Cerebellar nuclear complex (tissue), 1 donor: ENCODE measurements around the gene SHANK3.
"Not testable (repeated sequence)": the region's sequence is repeated elsewhere in the genome, so short reads cannot be mapped to it uniquely, and the experiment has no call there.

ENCODE experiments used
- DNase-seq, 2 experiments: peaks; one replicate each; lab custom pipeline; 2025; lab: John Stamatoyannopoulos, UW

SHANK3 gene

DNA sequence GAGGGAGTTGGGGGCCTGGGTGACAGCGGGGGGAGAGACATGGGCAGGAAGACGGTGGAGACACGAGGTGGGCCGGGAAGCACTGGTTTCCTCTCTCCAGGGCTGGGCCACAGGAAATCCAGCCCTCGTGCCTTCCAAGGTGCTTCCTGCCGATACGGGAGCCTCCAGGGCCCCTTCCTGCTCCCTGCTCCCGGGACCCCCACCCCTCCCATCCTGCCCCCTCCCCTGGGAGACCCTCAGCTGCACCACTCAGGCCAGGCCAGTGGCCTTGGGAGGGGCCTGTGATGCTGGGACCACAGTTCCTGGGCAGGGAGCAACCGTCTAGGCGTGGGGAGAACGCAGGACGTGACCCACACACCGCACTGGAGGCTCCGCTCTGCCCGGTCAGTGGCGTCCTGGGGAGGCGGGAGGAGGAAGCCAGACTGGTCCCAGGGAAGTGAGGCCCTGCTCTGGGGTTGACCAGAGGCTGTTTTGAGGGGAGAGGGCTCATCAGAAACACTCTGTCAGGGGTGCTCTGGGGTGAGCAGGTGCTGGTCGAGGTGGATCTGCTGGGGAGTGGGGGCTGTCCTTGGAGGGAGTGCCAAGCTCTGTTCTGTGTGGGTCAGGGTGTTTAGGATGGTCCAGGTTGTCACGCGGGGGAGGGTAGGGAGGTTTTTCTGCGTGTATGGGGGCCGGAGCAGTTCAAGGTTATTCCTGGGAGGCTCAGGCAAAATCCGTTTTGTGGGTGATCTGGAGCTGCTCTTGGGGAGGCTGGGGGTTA lies at the start of gene SHANK3:
Gene SHANK3 (plus strand): TSS at position 353 of the 760 bp plus-strand sequence.
- DNase-seq, result no peak

DNA sequence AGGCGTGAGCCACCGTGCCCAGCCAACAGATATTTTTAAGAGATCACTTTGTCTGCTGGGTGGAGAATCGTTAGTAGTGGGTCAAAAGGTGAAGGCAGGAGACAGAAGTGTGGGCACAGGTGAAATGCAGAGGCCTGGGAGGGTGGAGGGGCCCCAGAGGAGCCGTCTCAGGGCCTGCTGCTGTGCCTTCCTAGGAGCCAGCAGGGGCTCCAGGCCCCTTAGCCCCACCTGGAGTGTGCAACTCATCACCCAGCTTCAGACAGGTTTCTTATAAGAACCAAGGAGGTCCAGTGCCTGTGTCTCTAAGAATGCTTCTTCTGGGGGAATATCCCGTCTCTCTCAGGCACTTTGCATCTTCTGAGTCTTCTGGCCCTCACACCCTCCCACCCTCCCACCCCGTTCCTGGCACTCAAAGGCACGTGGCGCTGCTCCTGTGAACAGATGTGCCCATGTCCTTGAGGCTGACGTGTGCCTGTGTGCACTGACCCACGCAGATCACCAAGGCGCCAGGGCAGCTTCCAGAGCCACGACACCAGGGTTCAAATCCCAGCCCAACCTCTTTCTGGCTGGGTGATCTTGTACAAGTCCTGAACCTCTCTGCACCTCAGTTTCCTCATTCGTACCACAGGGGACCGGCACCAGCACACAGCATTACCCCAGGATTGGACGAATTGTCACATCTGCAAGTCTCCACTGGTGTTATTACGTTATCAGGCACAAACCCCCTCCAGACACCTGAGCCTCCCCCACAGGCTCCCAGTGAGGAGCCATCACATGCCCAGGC lies 48.1 kb upstream of the SHANK3 start:
- DNase-seq, result no peak

DNA sequence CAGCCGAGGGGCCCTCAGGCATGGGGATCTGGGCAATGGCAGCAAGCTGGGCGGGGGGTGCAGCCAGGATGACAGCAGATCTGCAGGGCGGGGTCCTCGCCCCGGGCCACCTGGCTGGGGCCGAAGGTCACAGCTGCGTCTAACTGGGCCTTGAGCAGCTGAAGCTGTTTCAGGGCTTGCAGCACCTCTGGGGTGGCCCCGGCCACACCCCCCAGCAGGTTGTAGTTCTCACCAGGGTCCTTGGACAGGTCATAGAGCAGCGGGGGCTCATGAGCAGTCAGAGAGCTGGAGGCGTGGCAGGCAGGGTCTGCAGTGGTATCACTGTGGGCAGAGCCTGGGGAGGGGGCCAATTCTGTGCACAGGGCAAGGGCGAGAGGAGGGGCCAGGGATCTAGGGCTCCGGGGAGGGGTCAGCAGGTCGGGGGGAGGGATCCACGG lies 47.5 kb upstream of the SHANK3 start:
- no peak for DNase-seq

DNA sequence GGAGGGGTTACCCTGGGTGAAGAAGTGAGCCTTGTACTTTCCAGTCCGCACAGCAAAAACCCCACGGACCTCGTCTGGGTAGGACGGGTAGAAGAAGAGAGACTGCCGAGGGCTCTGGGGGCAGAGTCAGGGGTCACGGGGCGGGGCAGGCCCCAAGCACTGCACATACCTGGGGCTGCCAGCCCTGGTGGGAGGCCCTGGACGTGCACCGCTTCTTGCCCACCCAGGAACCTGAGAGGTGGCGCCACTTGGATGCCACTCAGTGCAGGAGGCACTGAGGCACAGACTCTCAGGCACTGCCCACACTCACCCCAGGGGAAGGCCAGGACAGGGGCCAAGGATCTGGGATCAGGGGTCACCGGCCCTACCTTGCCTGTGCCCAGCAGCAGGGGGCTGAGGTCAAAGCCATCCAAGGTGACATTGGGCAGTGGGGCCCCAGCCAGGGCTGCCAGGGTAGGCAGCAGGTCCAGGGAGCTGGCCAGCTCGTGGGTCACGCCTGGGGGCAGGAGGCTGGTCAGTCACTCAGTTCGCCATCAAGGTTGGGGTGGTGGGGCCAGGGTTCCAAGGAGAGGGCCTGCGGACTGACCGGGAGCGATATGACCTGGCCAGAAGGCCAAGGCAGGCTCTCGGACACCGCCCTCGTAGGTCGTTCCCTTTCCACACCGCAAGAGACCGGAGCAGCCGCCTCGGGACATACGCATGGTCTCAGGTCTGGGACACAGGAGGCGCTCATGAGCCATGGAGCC lies 46.9 kb upstream of the SHANK3 start:
- DNase-seq, result no peak

DNA sequence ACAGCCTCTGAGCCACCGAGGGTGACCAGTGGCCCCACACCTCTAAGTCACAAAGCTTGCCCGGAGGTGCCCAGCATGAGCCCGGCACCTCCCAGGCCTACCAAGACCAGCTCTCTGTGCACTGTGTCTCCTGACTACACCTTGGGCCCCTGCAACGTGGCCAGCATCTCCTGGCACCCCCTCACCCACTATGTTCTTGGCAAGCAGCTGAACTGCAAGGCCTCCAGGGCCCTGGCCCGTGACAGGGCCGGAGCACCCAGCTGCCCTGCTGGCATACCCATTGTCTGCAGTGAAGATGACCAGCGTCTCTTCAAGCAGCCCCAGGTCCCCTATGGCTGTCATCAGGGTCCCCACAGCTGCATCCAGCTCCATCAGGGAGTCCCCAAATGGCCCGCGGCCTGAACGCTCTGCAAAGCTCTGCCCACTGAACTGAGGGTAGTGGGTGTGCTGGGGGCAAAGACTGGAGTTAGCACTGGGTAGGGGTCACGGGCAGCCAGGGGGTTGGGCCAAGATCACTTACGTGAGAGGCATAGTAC lies 46.2 kb upstream of the SHANK3 start:
- no peak for DNase-seq

DNA sequence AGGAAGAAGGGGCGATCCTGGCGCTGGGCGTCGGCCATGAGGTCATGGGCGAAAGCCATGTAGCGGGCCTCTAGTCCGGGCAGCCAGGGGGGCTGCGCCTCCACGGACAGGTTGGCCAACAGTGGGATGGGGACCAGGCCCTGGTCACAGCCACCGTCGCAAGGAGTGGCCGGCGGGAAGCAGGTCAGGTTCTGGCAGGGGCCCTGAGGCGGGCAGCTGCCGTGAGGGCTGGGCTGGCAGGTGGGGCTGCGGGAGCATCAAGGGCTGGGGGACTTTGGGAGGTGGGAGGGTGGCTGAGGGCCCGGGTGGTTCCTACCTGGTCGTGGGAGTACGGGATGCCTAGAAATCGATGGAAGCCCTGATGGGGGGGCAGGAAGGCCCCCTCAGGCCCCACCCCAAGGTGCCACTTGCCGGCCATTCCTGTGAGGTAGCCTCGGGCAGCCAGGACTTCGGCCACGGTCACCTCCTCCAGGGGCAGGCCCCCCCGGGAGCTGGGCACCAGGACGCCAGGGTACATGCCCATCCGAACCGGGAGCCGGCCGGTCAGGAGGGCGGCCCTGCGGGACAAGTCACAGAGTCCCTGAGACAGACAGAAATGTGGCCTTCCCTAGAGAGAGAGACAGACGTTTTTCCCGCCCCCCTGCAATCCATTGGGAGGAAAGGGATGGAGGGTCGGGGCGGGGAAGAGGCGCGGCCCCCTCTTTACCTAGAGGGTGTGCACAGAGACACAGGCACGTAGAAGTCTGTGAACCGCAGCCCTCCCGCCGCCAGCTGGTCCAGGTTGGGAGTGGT lies 45.6 kb upstream of the SHANK3 start:
- no peak for DNase-seq

DNA sequence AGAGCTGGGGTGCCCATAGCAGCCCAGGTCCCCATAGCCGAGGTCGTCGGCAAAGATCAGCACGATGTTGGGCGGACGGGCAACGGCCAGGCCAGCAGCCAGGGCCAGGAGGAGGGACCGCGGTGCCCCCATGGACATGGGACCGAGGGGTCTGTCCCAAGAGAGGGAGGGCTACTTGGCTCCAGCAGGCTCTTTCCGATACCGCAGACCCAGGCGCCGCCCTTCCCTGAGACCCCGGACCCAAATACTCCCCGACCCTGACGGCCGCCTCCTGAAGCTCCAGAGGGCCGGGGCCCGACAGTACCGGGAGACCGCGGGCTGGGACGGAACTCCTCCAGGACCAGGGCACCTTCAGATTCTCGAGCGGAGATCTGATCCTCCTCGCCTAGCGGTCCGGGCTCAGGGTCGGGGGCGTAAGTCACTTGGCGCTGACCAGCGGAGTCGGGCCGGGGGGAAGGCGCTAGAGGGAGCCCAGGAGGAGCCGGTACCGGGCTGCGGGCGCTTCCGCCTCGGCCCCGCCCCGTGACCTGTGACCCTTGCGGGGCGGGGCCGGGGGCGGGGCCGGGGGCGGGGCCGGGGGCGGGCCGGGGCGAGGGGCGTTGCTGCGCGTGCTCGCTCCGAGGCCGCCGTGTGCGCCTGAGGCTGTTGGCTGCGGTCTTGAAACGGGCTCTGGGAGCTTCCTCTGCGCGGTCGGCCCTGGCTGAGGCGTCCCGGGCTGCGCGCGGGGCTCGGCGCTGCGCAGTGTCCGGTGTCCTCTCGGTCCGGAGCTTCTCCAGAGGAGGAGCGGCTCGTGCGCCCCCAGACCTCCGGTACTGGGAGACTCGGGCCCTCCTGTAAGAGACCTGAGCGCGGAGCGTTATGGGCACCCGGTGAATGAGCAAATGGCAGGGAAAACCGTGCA lies 44.7 kb upstream of the SHANK3 start, which contains the start of gene ARSA:
Gene ARSA (minus strand): TSS at position 511 of the 901 bp plus-strand sequence. CDS start 373 bp downstream, at position 138.
- DNase-seq, result peak in 1 of 2 experiments; percentile 44

DNA sequence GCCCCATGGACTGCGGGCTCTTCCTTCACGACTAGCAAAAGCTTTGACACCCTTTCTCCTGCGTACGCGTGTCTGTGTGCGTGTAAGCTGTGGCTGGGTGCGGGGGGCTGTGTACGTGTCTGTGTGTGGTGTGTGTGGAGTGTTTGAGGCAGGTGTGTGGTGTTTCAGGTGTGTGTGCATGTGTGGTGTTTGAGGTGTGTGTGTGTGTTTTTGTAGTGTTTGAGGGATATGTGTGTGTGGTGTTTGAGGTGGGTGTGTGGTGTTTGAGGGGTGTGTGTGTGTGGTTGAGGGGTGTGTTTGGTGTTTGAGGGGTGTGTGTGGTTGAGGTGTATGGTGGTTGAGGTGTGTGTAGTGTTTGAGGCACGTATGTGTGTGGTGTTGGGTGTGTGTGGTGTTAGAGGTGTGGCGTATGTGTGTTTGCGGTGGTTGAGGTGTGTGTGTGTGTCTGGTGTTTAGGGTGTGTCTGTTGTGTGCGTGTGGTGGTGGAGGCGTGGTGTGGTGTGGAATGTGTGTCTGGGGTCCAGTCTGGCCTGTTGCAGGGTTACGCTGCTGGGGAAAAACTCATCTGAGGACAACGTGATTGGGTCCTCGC lies 44.0 kb upstream of the SHANK3 start:
- no peak for DNase-seq

DNA sequence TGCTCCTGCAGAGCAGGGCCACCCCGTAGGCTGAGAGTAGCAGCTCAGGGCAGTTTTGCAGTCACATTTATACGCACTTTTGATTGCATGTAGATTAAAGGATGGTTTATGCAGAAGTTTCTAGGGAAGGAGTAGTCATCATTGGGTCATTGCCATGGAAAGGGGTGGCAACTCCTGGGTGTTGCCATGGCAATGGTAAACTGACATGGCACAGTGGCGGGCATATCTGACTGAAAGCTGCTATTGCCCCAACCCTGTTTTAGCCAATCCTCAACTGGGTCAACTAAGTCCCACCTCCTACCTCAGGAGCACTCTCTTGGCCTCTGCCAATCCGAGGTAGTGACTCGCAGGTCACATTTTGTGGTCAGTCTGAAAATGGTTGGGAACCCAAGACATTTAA lies 42.2 kb upstream of the SHANK3 start:
- peak in 1 of 2 experiments; percentile 32 for DNase-seq

DNA sequence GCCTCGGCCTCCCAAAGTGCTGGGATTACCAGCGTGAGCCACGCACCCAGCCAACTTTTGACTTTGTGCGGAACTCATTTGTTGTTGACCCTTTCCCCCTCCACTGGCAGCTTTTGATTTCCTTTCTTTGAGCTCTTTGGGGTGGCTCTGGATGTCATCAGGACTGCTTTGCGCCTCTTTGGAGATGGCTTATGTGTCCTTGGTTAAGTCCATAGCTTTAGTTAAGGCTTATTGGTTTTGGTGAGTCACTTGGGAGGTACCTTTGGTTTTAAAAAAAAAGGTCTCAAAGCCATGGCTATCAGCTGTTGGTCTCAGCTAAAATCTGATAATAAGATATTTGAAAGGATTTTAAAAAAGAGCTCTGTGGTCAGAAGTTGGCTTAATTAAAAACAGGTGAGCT lies 39.5 kb upstream of the SHANK3 start:
- DNase-seq, result no peak

DNA sequence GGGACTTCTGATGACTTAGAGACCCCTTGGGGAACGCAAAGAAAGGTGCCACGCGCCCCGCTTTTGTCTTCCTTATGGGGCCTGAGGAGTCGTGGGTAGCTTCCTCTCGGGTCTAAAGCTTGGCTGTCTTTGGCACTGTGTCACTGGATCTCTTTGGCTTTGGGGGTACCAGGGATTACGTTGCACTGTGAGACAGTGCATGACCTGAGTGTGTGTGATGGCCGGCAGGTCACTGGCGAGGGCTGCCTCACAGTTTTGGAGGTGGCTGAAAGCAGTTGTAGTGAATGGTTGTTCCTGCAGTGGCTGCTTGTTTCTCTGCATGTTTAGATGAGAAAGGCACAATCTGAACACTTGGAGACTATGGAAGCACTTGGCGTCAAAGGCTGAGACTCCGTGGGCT lies 38.9 kb upstream of the SHANK3 start:
- DNase-seq, result no peak

DNA sequence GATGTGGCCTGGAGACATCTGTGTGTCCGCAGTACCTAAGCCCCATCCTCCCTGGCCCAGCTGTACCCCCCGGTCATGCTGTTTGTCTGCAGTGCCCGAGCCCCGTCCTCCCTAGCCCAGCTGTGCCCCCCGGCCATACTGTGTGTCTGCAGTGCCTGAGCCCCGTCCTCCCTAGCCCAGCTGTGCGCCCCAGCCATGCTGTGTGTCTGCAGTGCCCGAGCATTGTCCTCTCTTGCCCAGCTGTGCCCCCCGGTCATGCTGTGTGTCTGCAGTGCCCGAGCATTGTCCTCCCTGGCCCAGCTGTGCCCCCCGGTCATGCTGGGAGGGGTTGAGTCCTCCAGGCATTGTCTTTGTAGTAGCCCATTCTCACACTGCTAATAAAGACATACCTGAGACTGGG lies 37.0 kb upstream of the SHANK3 start:
- DNase-seq, result no peak

DNA sequence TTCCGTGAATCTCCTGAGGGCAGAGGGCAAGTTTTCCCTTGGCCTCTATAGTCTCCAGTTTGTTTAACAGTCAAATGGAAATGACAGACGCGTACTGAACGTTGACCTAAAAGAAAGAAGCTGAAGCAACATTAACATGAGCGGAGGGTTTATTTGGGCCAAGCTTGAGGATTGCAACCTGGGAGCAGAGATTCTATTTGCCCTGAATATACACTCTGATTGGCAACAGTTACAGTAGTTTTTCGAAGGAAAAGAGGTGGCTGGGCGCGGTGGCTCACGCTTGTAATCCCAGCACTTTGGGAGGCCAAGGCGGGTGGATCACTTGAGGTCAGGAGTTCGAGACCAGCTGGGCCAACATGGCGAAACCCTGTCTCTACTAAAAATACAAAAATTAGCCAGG lies 32.3 kb upstream of the SHANK3 start:
- not testable (repeated sequence) for DNase-seq

DNA sequence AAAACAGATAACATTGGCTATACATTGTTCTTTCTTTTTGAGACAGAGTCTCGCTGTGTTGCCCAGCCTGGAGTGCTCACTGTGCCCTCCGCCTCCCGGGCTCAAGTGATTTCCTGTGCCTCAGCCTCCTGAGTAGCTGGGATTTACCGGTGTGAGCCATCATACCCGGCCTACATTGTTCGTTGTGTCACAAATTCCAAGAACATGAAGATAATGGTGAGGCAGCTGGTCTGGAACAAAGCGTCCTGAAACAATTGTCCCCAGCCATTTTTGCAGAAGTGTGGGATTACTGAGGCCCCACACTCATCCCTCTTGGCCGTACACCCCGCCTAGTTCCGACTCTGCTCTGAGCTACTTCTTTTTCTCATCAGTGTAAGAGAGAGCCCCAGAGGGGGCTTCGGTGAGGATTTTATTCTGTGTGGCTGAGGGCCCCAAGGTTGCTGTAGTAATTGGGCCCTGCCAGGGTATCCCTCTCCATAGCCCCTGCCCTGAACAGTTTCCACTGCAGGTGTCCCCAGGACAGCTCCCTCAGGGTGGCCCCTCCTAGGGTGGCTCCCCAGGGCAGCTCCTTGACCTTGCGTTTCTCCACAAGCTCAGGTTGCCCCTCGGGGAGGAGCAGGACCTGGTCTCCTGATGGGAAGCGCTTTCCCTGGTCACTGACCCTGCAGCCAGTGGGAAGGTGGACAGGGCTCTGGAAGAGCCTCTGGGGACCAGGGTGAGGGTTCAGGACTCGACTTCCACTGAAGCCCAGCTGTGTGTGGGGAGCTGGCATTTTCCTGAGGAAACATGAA lies 31.6 kb upstream of the SHANK3 start:
- no peak for DNase-seq

DNA sequence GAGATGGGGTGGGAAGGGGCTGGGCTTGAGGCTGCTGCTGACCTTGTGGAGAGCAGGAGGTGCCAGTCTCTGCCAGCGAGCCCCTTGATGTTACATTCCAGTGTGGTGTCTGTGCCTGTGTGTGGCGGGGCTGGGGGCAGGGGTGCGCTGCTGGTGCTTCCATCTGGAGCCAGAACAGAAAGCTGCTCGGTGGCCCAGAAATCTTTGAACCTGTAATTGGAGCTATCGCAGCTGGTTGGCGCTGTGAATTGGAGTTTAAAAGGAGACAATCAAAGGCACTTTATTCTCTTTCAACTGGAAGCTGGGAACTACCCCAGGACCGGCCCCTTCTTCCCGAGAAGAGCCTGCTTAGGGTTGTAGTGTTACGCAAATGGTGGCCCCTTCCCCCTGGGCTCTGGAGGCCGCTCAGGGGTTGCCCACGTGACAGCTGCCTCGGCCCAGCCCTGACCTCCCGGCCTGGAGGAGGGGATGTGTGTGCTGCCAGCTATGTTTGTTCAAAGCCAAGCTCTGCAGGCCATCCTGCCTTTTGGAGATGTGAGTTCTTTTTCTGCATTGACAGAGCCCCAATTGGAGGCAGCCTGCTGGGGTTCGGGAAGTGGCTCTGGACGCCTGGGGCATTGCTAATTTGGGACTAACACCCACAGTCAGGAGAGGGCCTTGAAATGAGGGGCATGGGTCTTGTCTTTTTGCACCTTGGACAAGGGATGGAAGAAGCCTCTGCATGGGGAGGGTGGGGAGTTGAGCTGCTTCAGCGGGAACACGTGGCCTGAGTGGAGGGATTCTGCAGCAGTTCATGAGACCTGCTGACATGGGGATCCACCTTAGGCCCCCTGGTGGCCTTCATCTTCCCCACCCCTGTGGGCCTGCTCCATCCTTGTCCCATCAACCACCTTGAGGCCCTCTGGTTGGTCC lies 30.7 kb upstream of the SHANK3 start:
- no peak for DNase-seq

DNA sequence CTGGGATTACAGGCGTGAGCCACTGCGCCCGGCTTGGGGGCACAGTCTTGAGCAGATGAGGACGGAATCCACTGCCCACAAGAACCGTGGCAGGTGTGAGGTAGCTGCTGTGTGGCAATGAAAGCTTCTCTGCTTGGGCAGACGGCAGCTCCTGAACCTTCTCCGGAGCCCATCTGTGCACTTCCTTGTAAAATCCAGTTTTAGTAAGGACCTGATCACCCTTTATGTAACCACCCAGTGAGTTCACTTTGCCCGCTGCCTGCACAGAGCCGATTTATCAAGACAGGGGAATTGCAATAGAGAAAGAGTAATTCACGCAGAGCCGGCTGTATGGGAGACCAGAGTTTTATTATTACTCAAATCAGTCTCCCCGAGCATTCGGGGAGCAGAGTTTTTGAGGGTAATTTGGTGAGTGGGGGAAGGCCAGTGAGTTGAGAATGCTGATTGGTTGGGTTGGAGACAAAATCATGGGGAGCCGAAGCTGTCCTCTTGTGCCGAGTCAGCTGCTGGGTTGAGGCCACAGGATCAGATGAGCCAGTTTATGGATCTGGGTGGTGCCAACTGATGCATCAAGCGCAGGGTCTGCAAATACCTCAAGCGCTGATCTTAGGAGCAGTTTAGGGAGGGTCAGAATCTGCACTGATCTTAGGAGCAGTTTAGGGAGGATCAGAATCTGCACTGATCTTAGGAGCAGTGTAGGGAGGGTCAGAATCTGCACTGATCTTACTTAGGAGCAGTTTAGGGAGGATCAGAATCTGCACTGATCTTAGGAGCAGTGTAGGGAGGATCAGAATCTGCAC lies 29.4 kb upstream of the SHANK3 start:
- DNase-seq, result not testable (repeated sequence)

DNA sequence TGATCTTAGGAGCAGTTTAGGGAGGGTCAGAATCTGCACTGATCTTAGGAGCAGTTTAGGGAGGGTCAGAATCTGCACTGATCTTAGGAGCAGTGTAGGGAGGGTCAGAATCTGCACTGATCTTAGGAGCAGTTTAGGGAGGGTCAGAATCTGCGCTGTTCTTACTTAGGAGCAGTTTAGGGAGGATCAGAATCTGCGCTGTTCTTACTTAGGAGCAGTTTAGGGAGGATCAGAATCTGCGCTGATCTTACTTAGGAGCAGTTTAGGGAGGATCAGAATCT lies 28.9 kb upstream of the SHANK3 start:
- not testable (repeated sequence) for DNase-seq
